ENCODE data around the gene LPAR1. TPM values are rescaled to one million over a fixed set of nuclear protein-coding genes. Genes with fewer than 3 reads are reported as not detected.

Gene LPAR1
- total and polyA plus RNA-seq, 2 donors (not counting 1 experiment from before 2014, with no cell fraction given) = 222 to 240 TPM

GRCh38 chr9:111036429-111036789 lies 1.9 kb downstream of the LPAR1 start:
- H2AFZ ChIP-seq (ENCODE audit: low read length) = no peak overlapping the region
- peak overlapping the region; percentile 77 for H3K9ac ChIP-seq (ENCODE audit: insufficient read depth, low read length)

DNA sequence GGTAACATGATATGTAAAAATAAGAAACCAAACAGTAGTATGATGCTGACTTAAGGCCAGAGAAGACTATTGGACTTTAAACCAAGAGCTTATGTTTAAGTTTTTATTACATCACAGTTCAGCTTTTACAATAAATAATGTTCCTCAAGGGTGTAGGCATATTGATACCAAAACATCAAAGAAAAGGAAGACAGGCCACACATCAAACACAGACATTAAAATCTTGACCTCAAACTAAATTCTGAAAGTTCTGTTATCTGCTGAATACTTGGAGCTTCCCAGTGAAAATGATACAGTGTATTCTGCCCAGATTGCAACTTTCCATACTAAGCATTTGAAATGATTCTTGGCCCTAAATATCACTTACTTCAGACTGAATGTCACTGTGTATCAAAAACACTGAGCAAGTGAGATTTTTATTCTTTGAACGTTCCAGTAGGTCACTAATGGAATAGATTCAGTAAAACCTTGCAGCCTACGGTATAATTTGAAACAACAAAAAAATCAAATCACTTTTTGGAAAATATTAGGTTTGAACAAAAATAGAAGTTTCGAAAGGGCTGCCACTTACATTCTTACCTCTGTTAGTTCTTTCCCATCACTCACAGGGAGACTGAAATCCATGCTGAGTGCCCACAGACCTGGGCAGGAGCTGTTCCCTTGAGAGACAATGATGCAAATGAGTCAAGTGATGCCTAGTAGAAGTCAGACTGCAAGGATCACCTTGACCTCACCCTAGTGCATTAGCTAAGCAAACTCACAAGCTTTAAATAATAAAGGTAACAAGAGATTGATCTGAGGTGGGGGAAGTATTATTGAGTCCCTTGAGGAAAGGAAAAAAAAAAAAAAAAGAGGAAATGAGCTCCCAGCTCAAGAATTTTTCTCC lies 2.5 kb downstream of the LPAR1 start:
- peak overlapping the region; percentile 93 for H3K4me2 ChIP-seq (ENCODE audit: extremely low read depth, insufficient read depth, low read length)
- peak overlapping the region; percentile 52 to 94 (median 72) for H3K4me3 ChIP-seq (replicated peaks in 1 of 4; ENCODE audit: control extremely low read depth in 1 of 4, insufficient read depth in 1 of 4, low read depth in 3 of 4, low read length in 4 of 4)
- H3K27ac ChIP-seq (ENCODE audit: insufficient read depth, low read length) = peak overlapping the region; percentile 66
- H3K36me3 ChIP-seq (ENCODE audit: control insufficient read depth, insufficient read depth, low read length) = peaks cover 2% of the 10 kb centered on the region
- H3K4me1 ChIP-seq (ENCODE audit: control insufficient read depth, extremely low read depth, insufficient read depth, low read length) = peaks cover 10% of the 10 kb centered on the region
- DNase-seq (ENCODE audit: low read depth in 2 of 2) = peak in 1 of 2 donors; percentile 17
- H3K27me3 ChIP-seq (ENCODE audit: control insufficient read depth, insufficient read depth, low read length) = no peaks in the 10 kb centered on the region
- TF ChIP-seq CTCF (conservative IDR thresholded peaks at IDR 0.05 in 1 of 2, IDR thresholded peaks at IDR 0.05 in 1 of 2; ENCODE audit: low read depth in 1 of 2, low read length in 2 of 2) = no peak
- TF ChIP-seq EZH2 (IDR thresholded peaks at IDR 0.05; ENCODE audit: low read length, missing control alignments) = no peak
- H2AFZ ChIP-seq (ENCODE audit: low read length) = no peak overlapping the region
- peaks cover 75% of the 10 kb centered on the region for H3K79me2 ChIP-seq (ENCODE audit: control insufficient read depth, insufficient read depth, low read length)
- no peaks in the 10 kb centered on the region for H4K20me1 ChIP-seq (ENCODE audit: control insufficient read depth, extremely low read depth, insufficient read depth, low read length)
- H3K9ac ChIP-seq (ENCODE audit: insufficient read depth, low read length) = peak overlapping the region; percentile 44
- H3K9me3 ChIP-seq (ENCODE audit: control insufficient read depth, insufficient read depth, low read depth, low read length) = no peaks in the 10 kb centered on the region

More at GRCh38 chr9:111036429-111036789, 1.9 kb downstream of the LPAR1 start:
- peaks cover 10% of the 10 kb centered on the region for H3K4me1 ChIP-seq (ENCODE audit: control insufficient read depth, extremely low read depth, insufficient read depth, low read length)
- no peaks in the 10 kb centered on the region for H3K9me3 ChIP-seq (ENCODE audit: control insufficient read depth, insufficient read depth, low read depth, low read length)
- peak overlapping the region; percentile 66 for H3K27ac ChIP-seq (ENCODE audit: insufficient read depth, low read length)
- H3K4me3 ChIP-seq (replicated peaks in 1 of 4; ENCODE audit: control extremely low read depth in 1 of 4, insufficient read depth in 1 of 4, low read depth in 3 of 4, low read length in 4 of 4) = peak overlapping the region; percentile 52 to 94 (median 72)
- peaks cover 69% of the 10 kb centered on the region for H3K79me2 ChIP-seq (ENCODE audit: control insufficient read depth, insufficient read depth, low read length)
- peak overlapping the region; percentile 93 for H3K4me2 ChIP-seq (ENCODE audit: extremely low read depth, insufficient read depth, low read length)
- no peaks in the 10 kb centered on the region for H4K20me1 ChIP-seq (ENCODE audit: control insufficient read depth, extremely low read depth, insufficient read depth, low read length)
- H3K36me3 ChIP-seq (ENCODE audit: control insufficient read depth, insufficient read depth, low read length) = peaks cover 2% of the 10 kb centered on the region
- TF ChIP-seq EZH2 (IDR thresholded peaks at IDR 0.05; ENCODE audit: low read length, missing control alignments) (no peak), CTCF (conservative IDR thresholded peaks at IDR 0.05 in 1 of 2, IDR thresholded peaks at IDR 0.05 in 1 of 2; ENCODE audit: low read depth in 1 of 2, low read length in 2 of 2) (peak; percentile 81 to 92)
- DNase-seq (ENCODE audit: low read depth in 2 of 2) = peak; percentile 45 to 75
- no peaks in the 10 kb centered on the region for H3K27me3 ChIP-seq (ENCODE audit: control insufficient read depth, insufficient read depth, low read length)

- peaks cover 3% of the 10 kb centered on the region for H3K36me3 ChIP-seq (ENCODE audit: control insufficient read depth, insufficient read depth, low read length)
- H2AFZ ChIP-seq (ENCODE audit: low read length) = no peak overlapping the region
- H3K4me1 ChIP-seq (ENCODE audit: control insufficient read depth, extremely low read depth, insufficient read depth, low read length) = peaks cover 11% of the 10 kb centered on the region
- peak overlapping the region; percentile 66 for H3K27ac ChIP-seq (ENCODE audit: insufficient read depth, low read length)
- no peaks in the 10 kb centered on the region for H3K9me3 ChIP-seq (ENCODE audit: control insufficient read depth, insufficient read depth, low read depth, low read length)
- DNase-seq (ENCODE audit: low read depth in 2 of 2) = peak in 1 of 2 donors; percentile 66
- no peak for TF ChIP-seq EZH2 (IDR thresholded peaks at IDR 0.05; ENCODE audit: low read length, missing control alignments)
- H3K4me2 ChIP-seq (ENCODE audit: extremely low read depth, insufficient read depth, low read length) = peak overlapping the region; percentile 93
- H3K4me3 ChIP-seq (replicated peaks in 1 of 4; ENCODE audit: control extremely low read depth in 1 of 4, insufficient read depth in 1 of 4, low read depth in 3 of 4, low read length in 4 of 4) = peak overlapping the region; percentile 52 to 94 (median 72)
- no peaks in the 10 kb centered on the region for H3K27me3 ChIP-seq (ENCODE audit: control insufficient read depth, insufficient read depth, low read length)
- H4K20me1 ChIP-seq (ENCODE audit: control insufficient read depth, extremely low read depth, insufficient read depth, low read length) = no peaks in the 10 kb centered on the region
- no peak overlapping the region for H3K9ac ChIP-seq (ENCODE audit: insufficient read depth, low read length)
- peaks cover 83% of the 10 kb centered on the region for H3K79me2 ChIP-seq (ENCODE audit: control insufficient read depth, insufficient read depth, low read length)
Observed at GRCh38 chr9:111034898-111035539, 3.3 kb downstream of the LPAR1 start.

All from fibroblast of lung (primary cell).